HG03571 (cell line): ENCODE measurements around the gene SORCS2.

Experiments used
- ATAC-seq: cut with Tn5 transposase; IDR thresholded peaks from one replicate; pipeline ENCODE4 v1.9.1; 2021; ENCODE audit not compliant: unreplicated experiment

SORCS2 gene

GRCh38 chr4:7668826-7669225, 476.5 kb downstream of the SORCS2 start:
- ATAC-seq: no peak

- ATAC-seq: no peak
Measured at GRCh38 chr4:7672601-7673000, 480.3 kb downstream of the SORCS2 start.

GRCh38 chr4:7673121-7673520, 480.8 kb downstream of the SORCS2 start:
- ATAC-seq: no peak

- no peak for ATAC-seq
Measured at GRCh38 chr4:7674706-7675105, 482.4 kb downstream of the SORCS2 start.

GRCh38 chr4:7675136-7675535, 482.8 kb downstream of the SORCS2 start:
- no peak for ATAC-seq

GRCh38 chr4:7675612-7676320, 483.4 kb downstream of the SORCS2 start:
- no peak for ATAC-seq

- ATAC-seq: no peak
Measured at GRCh38 chr4:7676398-7676922, 484.1 kb downstream of the SORCS2 start.

GRCh38 chr4:7677086-7677485, 484.7 kb downstream of the SORCS2 start:
- no peak for ATAC-seq

- ATAC-seq: no peak
Measured at GRCh38 chr4:7677799-7678301, 485.5 kb downstream of the SORCS2 start.

- ATAC-seq: no peak
Measured at GRCh38 chr4:7678318-7678852, 486.0 kb downstream of the SORCS2 start.

- no peak for ATAC-seq
Measured at GRCh38 chr4:7679406-7680040, 487.2 kb downstream of the SORCS2 start.

- ATAC-seq: no peak
Measured at GRCh38 chr4:7680106-7680505, 487.8 kb downstream of the SORCS2 start.

- no peak for ATAC-seq
Measured at GRCh38 chr4:7680731-7681130, 488.4 kb downstream of the SORCS2 start.

- no peak for ATAC-seq
Measured at GRCh38 chr4:7683126-7683703, 490.9 kb downstream of the SORCS2 start.

- no peak for ATAC-seq
Measured at GRCh38 chr4:7684294-7684693, 492.0 kb downstream of the SORCS2 start.

- no peak for ATAC-seq
Measured at GRCh38 chr4:7686070-7686870, 493.9 kb downstream of the SORCS2 start.

GRCh38 chr4:7687006-7687405, 494.7 kb downstream of the SORCS2 start:
- no peak for ATAC-seq

GRCh38 chr4:7687796-7688195, 495.5 kb downstream of the SORCS2 start:
- ATAC-seq: no peak

GRCh38 chr4:7689773-7690693, 497.7 kb downstream of the SORCS2 start:
- no peak for ATAC-seq

GRCh38 chr4:7691061-7691460, 498.7 kb downstream of the SORCS2 start:
- no peak for ATAC-seq
